Uterus (tissue), 4 donors: ENCODE data around the gene PCDHGA1. TPM values are rescaled to one million over a fixed set of nuclear protein-coding genes. Genes with fewer than 3 reads are reported as not detected.
A peak's percentile ranks its signal among the peaks of the same experiment; 100 is the strongest.
"Not testable (repeated sequence)": the region's sequence is repeated elsewhere in the genome, so short reads cannot be mapped to it uniquely, and the experiment has no call there.

Source experiments
- DNase-seq, 2 donors: peaks; one replicate each; pipeline ENCODE4 v3.0.0-alpha.2; 2019 to 2020
- H3K27ac ChIP-seq, 2 donors: fragments of 200-600 bp; sonication (generic); 1 replicate in 1 of 2; 2 replicates in 1 of 2; pipeline ENCODE4 v1.5.1; 2016 to 2018
- H3K27me3 ChIP-seq, 2 donors: fragments of 200-600 bp; sonication (generic); one replicate each; pipeline ENCODE4 v1.5.1; 2018 to 2019; ENCODE audit warnings: control low read depth in 1 of 2
- H3K36me3 ChIP-seq, 2 donors: fragments of 200-600 bp; sonication (generic); one replicate each; pipeline ENCODE4 v1.5.1; 2019; ENCODE audit warnings: control low read depth in 1 of 2
- H3K4me1 ChIP-seq, 2 donors: fragments of 200-600 bp; sonication (generic); one replicate each; pipeline ENCODE4 v1.5.1; 2018 to 2019; ENCODE audit warnings: control low read depth in 1 of 2
- H3K4me3 ChIP-seq, 2 donors: fragments of 200-600 bp; sonication (generic); 1 replicate in 1 of 2; 2 replicates in 1 of 2; pipeline ENCODE4 v1.5.1; 2018 to 2019; ENCODE audit warnings: mild to moderate bottlenecking in 1 of 2
- H3K9me3 ChIP-seq, 2 donors: fragments of 200-600 bp; sonication (generic); one replicate each; pipeline ENCODE4 v1.5.1; 2019; ENCODE audit warnings: control low read depth in 1 of 2
- CTCF ChIP-seq, 4 experiments: fragments of 200-600 bp in 2 of 4; fragments of 450-650 bp in 2 of 4; sonication (generic) in 2 of 4; IDR thresholded peaks; one replicate each; pipeline ENCODE4 v1.5.1; 2016 to 2019; ENCODE audit warnings: antibody characterized with exemption in 4 of 4, mild to moderate bottlenecking in 2 of 4, moderate library complexity in 1 of 4
- POLR2A ChIP-seq, 2 donors: fragments of 450-650 bp; IDR thresholded peaks; one replicate each; pipeline ENCODE4 v1.6.1; 2016; ENCODE audit warnings: antibody characterized with exemption in 2 of 2, mild to moderate bottlenecking in 1 of 2, moderate library complexity in 1 of 2
- intact Hi-C: fragments of 100-400 bp; cut with DNase I; formaldehyde crosslinking; loops from one replicate; pipeline ENCODE4 v1.15.1; 2023; ENCODE audit warnings: low total_unique reads
- total RNA-seq, 4 donors: library from RNA; depleted of rRNA in 3 of 4; stranded (reverse); fragments of >200 nt in 3 of 4; gene quantifications; one replicate each; pipeline versions ENCODE4 v1.1.0 to v1.2.4, GENCODE V29; 2014 to 2023
- donor health status: DM: yes; HTN: yes; CAD: no.

Gene PCDHGA1
- total RNA-seq, 4 donors from 2014 or later, result under 0.01 to 3.3 (median 1.5) TPM

GRCh38 chr5:141343242-141343952 is 13.1 kb downstream of the PCDHGA1 start, which contains the start of gene PCDHGA3:
TSS of gene PCDHGA3 (plus strand) at chr5:141343829. CDS start at chr5:141344034, 205 bp downstream.
- H3K27me3 ChIP-seq, result no peaks in the 10 kb centered on the region
- H3K27ac ChIP-seq, result no peak within 1 kb of the TSS
- TF ChIP-seq CTCF (IDR thresholded peaks at IDR 0.05), result no peak
- TF ChIP-seq POLR2A (IDR thresholded peaks at IDR 0.05), result no peak
- peak within 1 kb of the TSS in 1 of 2 donors; percentile 5 for H3K4me3 ChIP-seq
- peaks cover 3 to 58% of the 10 kb centered on the region in 2 donors for H3K9me3 ChIP-seq
- H3K36me3 ChIP-seq, result no peaks in the 10 kb centered on the region
- intact Hi-C loops, result no loop called here
- no peak for DNase-seq
- H3K4me1 ChIP-seq, result no peaks in the 10 kb centered on the region

- intact Hi-C loops, result no loop called here
- no peak overlapping the region for H3K27ac ChIP-seq
- H3K4me3 ChIP-seq, result peak overlapping the region in 1 of 2 donors; percentile 5
- no peak for DNase-seq
- H3K9me3 ChIP-seq, result peaks cover 3 to 52% of the 10 kb centered on the region in 2 donors
- H3K36me3 ChIP-seq, result no peaks in the 10 kb centered on the region
- no peaks in the 10 kb centered on the region for H3K27me3 ChIP-seq
- no peaks in the 10 kb centered on the region for H3K4me1 ChIP-seq
- TF ChIP-seq CTCF (IDR thresholded peaks at IDR 0.05) (no peak), POLR2A (IDR thresholded peaks at IDR 0.05) (no peak)
Measured at GRCh38 chr5:141343953-141344463, 13.7 kb downstream of the PCDHGA1 start.

GRCh38 chr5:141345327-141345726 is 15.0 kb downstream of the PCDHGA1 start:
- Histone ChIP-seq H3K4me3 (no peak overlapping the region), H3K27ac (no peak overlapping the region), H3K27me3 (no peaks in the 10 kb centered on the region), H3K9me3 (peaks cover 3 to 44% of the 10 kb centered on the region in 2 donors), H3K36me3 (no peaks in the 10 kb centered on the region), H3K4me1 (no peaks in the 10 kb centered on the region)
- TF ChIP-seq CTCF (IDR thresholded peaks at IDR 0.05) (no peak), POLR2A (IDR thresholded peaks at IDR 0.05) (no peak)
- no peak for DNase-seq
- intact Hi-C loops, result no loop called here

- H3K4me1 ChIP-seq, DNase-seq, intact Hi-C loops, H3K4me3 ChIP-seq, H3K36me3 ChIP-seq, H3K27ac ChIP-seq, H3K27me3 ChIP-seq: not testable (repeated sequence)
- peaks cover 3 to 47% of the 10 kb centered on the region in 2 donors for H3K9me3 ChIP-seq
Measured at GRCh38 chr5:141346017-141346416, 15.7 kb downstream of the PCDHGA1 start.

- no peaks in the 10 kb centered on the region for H3K4me1 ChIP-seq
- DNase-seq, result no peak
- no peaks in the 10 kb centered on the region for H3K27me3 ChIP-seq
- H3K4me3 ChIP-seq, result no peak within 1 kb of the TSS
- peaks cover 0 to 53% of the 10 kb centered on the region in 2 donors for H3K9me3 ChIP-seq
- no peaks in the 10 kb centered on the region for H3K36me3 ChIP-seq
- intact Hi-C loops, result no loop called here
- TF ChIP-seq POLR2A (IDR thresholded peaks at IDR 0.05), result no peak
- no peak for TF ChIP-seq CTCF (IDR thresholded peaks at IDR 0.05)
- H3K27ac ChIP-seq, result no peak within 1 kb of the TSS
Measured at GRCh38 chr5:141349917-141350619, 19.8 kb downstream of the PCDHGA1 start, which contains the start of gene PCDHGB1. TSS of gene PCDHGB1 (plus strand) at chr5:141350099. CDS start at chr5:141350261, 162 bp downstream.
